Activated T-cell treated with anti-CD3 and anti-CD28 coated beads, Interleukin-2, amount 50 U/mL, for 24 hours (primary cell): ENCODE measurements around the gene POU2F3.

Experiments
- DNase-seq: peaks from one replicate; pipeline ENCODE4 v3.0.0-alpha.2; 2020
- H3K27ac Mint-ChIP-seq: 2 replicates; pipeline ENCODE4 v1.8.0; 2020; ENCODE audit warnings: mild to moderate bottlenecking, mixed read lengths
- H3K27me3 Mint-ChIP-seq: 2 replicates; pipeline ENCODE4 v1.8.0; 2020; ENCODE audit warnings: mixed read lengths
- H3K36me3 Mint-ChIP-seq: 2 replicates; pipeline ENCODE4 v1.8.0; 2020; ENCODE audit warnings: low read depth, mixed read lengths
- H3K4me1 Mint-ChIP-seq: 2 replicates; pipeline ENCODE4 v1.8.0; 2020; ENCODE audit warnings: low read depth, mixed read lengths
- H3K4me3 Mint-ChIP-seq: 2 replicates; pipeline ENCODE4 v1.8.0; 2020; ENCODE audit warnings: mild to moderate bottlenecking, moderate library complexity, mixed read lengths
- H3K9me3 Mint-ChIP-seq: 2 replicates; pipeline ENCODE4 v1.8.0; 2020; ENCODE audit warnings: mixed read lengths

The POU2F3 gene

DNA sequence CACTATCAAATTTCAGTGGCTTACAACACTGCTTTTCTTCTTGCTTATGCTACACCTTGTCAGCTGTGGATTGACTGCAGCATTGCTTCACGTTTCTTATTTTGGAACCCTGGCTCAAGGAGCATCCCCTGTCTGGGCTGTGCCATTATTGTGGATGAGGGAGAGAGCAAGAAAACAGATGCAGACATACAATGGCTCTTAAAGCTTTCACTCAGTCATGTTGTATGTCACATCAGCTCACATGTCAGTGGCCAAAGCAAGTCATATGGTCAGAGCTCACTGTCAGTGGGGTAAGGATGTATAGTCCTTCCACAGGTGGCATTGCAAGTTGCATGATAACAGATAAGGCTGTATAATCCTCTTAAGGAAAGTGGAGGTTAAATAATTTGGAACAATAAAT is 106.3 kb downstream of the POU2F3 start:
- peaks cover 73% of the 10 kb centered on the region for H3K27me3 Mint-ChIP-seq
- H3K4me1 Mint-ChIP-seq: peaks cover 29% of the 10 kb centered on the region
- no peak overlapping the region for H3K4me3 Mint-ChIP-seq

DNA sequence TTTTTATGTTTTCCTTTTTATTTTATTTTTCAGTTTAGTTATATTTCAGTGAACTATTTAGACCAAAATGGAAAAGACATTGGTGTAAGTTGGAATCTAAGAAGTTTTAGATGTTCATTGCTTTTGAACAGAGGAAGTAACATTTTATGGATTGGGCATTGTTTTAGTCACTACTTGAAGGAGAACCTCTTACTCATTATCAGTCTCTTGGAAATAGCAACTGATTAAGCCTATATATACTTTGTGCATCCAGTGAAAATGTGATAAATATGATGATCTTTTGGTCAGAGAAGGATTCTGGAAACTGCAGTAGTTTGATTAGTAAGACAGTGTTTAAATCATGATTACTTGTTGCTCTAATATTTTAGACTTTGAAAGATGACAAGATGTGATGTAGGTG is 110.7 kb downstream of the POU2F3 start:
- Mint-ChIP-seq H3K4me3 (no peak overlapping the region), H3K9me3 (no peaks in the 10 kb centered on the region), H3K27me3 (peaks cover 70% of the 10 kb centered on the region)

More for the DNA sequence above, 106.3 kb downstream of the POU2F3 start:
- H3K36me3 Mint-ChIP-seq: no peaks in the 10 kb centered on the region
- no peak overlapping the region for H3K27ac Mint-ChIP-seq
- H3K9me3 Mint-ChIP-seq: peaks cover 5% of the 10 kb centered on the region
- no peak for DNase-seq

DNA sequence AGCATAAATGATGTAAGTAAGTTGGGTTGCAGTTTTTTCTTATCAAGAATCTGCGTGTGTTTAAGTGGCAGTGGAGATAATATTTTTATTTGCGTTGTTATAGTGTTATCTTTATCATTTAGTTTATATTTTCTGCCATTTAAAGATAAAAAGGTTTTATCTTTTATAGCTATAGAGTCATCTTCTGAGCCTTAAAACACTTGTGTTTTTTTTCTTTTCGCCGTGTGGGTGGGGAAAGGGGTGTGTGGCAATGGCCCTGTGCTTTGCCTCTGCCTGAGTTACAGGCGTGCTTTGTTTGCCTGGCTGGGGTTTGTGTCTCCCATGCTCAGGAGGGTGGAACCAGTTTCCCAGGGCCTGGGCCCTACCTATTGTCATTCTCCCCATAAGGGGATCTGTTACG is 112.5 kb downstream of the POU2F3 start:
- Mint-ChIP-seq H3K4me3 (no peak overlapping the region), H3K27me3 (peaks cover 59% of the 10 kb centered on the region), H3K27ac (no peak overlapping the region), H3K36me3 (no peaks in the 10 kb centered on the region), H3K4me1 (no peaks in the 10 kb centered on the region), H3K9me3 (no peaks in the 10 kb centered on the region)
- DNase-seq: no peak

More for the DNA sequence above, 110.7 kb downstream of the POU2F3 start:
- peaks cover 8% of the 10 kb centered on the region for H3K4me1 Mint-ChIP-seq
- no peaks in the 10 kb centered on the region for H3K36me3 Mint-ChIP-seq
- H3K27ac Mint-ChIP-seq: no peak overlapping the region
- no peak for DNase-seq

DNA sequence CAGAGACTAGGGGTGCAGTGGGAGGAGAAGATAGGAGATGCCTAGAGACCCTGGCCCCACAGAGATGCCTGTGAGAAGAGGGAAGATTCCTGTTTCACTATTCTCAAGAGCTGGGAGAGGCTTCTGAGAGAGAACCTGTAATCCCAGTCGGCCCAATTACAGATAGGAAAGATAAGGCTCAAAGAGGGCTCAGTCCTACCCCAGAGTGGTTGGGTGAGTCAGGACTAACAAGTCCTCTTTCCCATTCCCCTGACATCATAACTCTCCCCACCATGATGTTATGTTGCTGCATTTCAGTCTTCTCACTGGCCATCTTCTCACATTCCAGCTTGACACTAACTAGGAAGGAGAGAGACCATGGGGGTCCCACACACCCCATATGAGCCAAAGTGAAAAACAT is 114.1 kb downstream of the POU2F3 start:
- Mint-ChIP-seq H3K4me3 (no peak overlapping the region), H3K9me3 (no peaks in the 10 kb centered on the region), H3K27me3 (peaks cover 55% of the 10 kb centered on the region), H3K27ac (no peak overlapping the region), H3K4me1 (no peaks in the 10 kb centered on the region), H3K36me3 (no peaks in the 10 kb centered on the region)
- DNase-seq: no peak

DNA sequence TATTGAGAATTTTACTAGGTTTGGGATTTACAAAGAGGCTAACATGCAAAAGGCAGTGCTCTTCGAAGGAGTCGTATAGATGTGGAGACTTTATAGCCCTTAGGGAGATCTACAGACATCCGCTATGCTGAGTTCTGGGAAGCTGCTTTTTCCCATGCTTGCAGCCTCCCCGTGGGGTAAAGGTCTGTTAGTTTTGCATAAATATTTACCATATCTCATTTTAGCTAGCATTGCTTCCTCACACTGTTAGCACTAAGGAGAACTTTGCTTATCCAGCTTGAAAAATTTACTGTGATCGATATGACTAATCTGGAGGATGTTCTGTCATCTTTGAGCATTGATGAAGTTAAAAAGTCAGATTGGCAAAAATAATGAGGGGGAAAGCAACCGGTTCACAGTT is 114.8 kb downstream of the POU2F3 start:
- no peak overlapping the region for H3K27ac Mint-ChIP-seq
- no peak for DNase-seq
- no peaks in the 10 kb centered on the region for H3K4me1 Mint-ChIP-seq
- H3K27me3 Mint-ChIP-seq: peaks cover 53% of the 10 kb centered on the region
- H3K4me3 Mint-ChIP-seq: no peak overlapping the region
- no peaks in the 10 kb centered on the region for H3K9me3 Mint-ChIP-seq
- H3K36me3 Mint-ChIP-seq: no peaks in the 10 kb centered on the region

DNA sequence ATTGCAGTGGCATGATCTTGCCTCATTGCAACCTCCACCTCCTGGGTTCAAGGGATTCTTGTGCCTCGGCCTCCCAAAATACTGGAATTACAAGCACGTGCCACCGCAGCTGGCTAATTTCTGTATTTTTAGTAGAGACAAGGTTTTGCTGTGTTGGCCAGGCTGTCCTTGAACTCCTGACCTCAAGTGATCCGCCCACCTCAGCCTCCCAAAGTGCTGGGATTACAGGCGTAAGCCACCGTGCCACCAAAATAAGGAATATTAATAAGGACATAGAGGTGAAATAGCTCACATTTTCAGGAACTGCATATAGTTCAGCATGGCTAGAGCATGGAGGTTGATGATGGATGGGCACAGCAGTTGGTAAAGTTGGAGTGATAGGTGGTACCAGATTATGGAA is 117.7 kb downstream of the POU2F3 start:
- DNase-seq: no peak
- no peak overlapping the region for H3K27ac Mint-ChIP-seq
- no peaks in the 10 kb centered on the region for H3K4me1 Mint-ChIP-seq
- no peak overlapping the region for H3K4me3 Mint-ChIP-seq
- peaks cover 35% of the 10 kb centered on the region for H3K27me3 Mint-ChIP-seq
- no peaks in the 10 kb centered on the region for H3K36me3 Mint-ChIP-seq
- no peaks in the 10 kb centered on the region for H3K9me3 Mint-ChIP-seq

DNA sequence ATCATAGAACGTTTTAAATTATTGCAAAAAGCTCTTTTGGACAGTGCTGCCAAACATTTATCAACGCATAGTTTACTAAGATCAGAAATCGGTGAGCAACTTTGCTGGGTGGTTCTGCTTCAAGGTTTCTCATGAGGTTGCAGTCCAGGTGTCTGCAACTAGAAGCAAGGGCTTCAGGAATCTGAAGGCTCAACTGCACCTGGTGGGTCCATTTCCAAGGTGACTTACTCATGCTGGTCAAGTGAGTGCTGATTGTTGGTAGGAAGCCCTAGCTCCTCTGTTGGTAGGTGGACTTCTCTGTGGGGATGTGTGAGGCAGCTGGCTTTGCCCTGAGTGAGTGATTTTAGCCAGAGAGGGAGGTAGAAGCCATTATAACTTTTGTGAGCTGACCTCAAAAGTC is 118.8 kb downstream of the POU2F3 start:
- Mint-ChIP-seq H3K27ac (no peak overlapping the region), H3K4me1 (no peaks in the 10 kb centered on the region), H3K27me3 (peaks cover 28% of the 10 kb centered on the region)

DNA sequence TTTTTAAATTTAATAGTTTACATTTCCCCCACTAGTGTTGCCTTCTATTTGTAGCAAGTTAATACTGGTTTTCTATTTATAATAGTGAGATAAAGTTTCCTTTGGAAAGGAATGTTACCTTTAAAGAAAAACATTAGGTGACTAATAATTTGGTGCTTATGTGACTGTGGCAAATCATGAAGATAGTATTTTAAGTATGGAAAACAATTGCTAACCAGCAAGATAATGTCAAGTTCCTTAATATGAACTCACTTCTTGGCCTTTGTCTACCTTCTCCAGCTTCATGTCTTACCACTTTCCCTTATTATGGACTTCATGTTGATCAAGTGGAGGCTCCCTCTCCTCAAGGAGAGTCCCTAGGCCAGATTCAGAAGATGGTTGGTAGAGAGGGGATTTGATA is 123.5 kb downstream of the POU2F3 start:
- Mint-ChIP-seq H3K36me3 (no peaks in the 10 kb centered on the region), H3K27me3 (peaks cover 21% of the 10 kb centered on the region), H3K4me1 (no peaks in the 10 kb centered on the region), H3K4me3 (no peak overlapping the region), H3K27ac (no peak overlapping the region), H3K9me3 (no peaks in the 10 kb centered on the region)
- DNase-seq: no peak

More for the DNA sequence above, 118.8 kb downstream of the POU2F3 start:
- DNase-seq: no peak
- no peaks in the 10 kb centered on the region for H3K9me3 Mint-ChIP-seq
- H3K36me3 Mint-ChIP-seq: no peaks in the 10 kb centered on the region
- no peak overlapping the region for H3K4me3 Mint-ChIP-seq

DNA sequence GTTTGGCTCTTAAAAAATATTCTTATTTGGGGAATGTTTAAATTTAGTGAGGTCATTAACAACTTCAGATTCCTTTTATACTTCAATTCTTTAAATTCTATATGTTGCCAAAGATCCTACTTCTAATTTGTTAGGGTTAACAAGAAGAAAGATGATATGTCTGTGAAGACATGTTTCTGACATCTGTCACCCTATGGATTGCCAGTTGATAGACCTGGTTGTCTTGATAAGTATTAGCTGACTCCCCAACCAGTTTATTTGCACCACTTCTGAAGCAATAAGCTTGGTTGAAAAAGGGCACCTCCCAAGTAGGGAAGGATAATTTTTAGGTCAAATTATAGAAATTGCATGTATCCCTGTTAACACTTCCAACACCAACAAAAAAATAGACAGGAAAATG is 125.6 kb downstream of the POU2F3 start:
- no peak for DNase-seq
- Mint-ChIP-seq H3K9me3 (no peaks in the 10 kb centered on the region), H3K36me3 (no peaks in the 10 kb centered on the region), H3K4me1 (no peaks in the 10 kb centered on the region), H3K27me3 (peaks cover 11% of the 10 kb centered on the region), H3K27ac (no peak overlapping the region), H3K4me3 (no peak overlapping the region)
